B cell (primary cell): ENCODE data around the gene PDK3. TPM values are rescaled to one million over a fixed set of nuclear protein-coding genes. Genes with fewer than 3 reads are reported as not detected.

ENCODE experiments used
- ATAC-seq: fragments of 200-7000 bp; cut with Tn5 transposase; one replicate; pipeline ENCODE4 v1.10.0; 2021; ENCODE audit warnings: low read depth, mild to moderate bottlenecking, moderate number of reproducible peaks, moderate library complexity
- CTCF ChIA-PET: fragments of 350-600 bp; sonication (Branson Sonifier 250); formaldehyde crosslinking; loops from one replicate; lab custom pipeline; 2021; ENCODE audit warnings: antibody characterized with exemption, inconsistent platforms; lab: Charles Lee
- POLR2A ChIA-PET: fragments of 350-600 bp; sonication (Branson Sonifier 250); formaldehyde crosslinking; loops from one replicate; lab custom pipeline; 2021; ENCODE audit warnings: antibody characterized with exemption; lab: Charles Lee
- DNase-seq: peaks from one replicate; pipeline ENCODE4 v3.0.0; 2013
- H2AFZ ChIP-seq: 2 replicates; pipeline ENCODE4 v1.6.1; 2012; ENCODE audit warnings: mild to moderate bottlenecking, low read depth, low read length; ENCODE audit not compliant: insufficient read depth, poor library complexity, severe bottlenecking
- H3K27ac ChIP-seq, 2 donors: 1 replicate in 1 of 2; 2 replicates in 1 of 2; pipeline ENCODE4 v1.5.1; 2012 to 2013; ENCODE audit warnings: low read length in 2 of 2, mild to moderate bottlenecking in 2 of 2, moderate library complexity in 1 of 2
- H3K27me3 ChIP-seq, 4 experiments: fragments of 200-600 bp in 1 of 4; sonication (generic) in 1 of 4; replicated peaks in 1 of 4; 1 replicate in 2 of 4; 2 replicates in 2 of 4; pipeline versions ENCODE4 v1.6.1 to v1.7.0; 2013 to 2016; ENCODE audit warnings: low read length in 3 of 4, mild to moderate bottlenecking in 2 of 4, mixed read lengths in 1 of 4, moderate library complexity in 1 of 4; ENCODE audit not compliant: insufficient read depth in 4 of 4, control insufficient read depth in 3 of 4; ENCODE audit errors: control extremely low read depth in 1 of 4
- H3K36me3 ChIP-seq, 2 experiments: replicated peaks in 1 of 2; 1 replicate in 1 of 2; 2 replicates in 1 of 2; pipeline versions ENCODE4 v1.6.1 to v1.7.1; 2013; ENCODE audit warnings: low read length in 1 of 2; ENCODE audit not compliant: insufficient read depth in 2 of 2, control insufficient read depth in 1 of 2; ENCODE audit errors: control extremely low read depth in 1 of 2, extremely low read depth in 1 of 2
- H3K4me1 ChIP-seq, 2 donors: fragments of 200-600 bp in 1 of 2; sonication (generic) in 1 of 2; 1 replicate in 1 of 2; 2 replicates in 1 of 2; pipeline versions ENCODE4 v1.5.1 to v1.6.1; 2013 to 2017; ENCODE audit warnings: low read length in 2 of 2; ENCODE audit not compliant: control insufficient read depth in 2 of 2, insufficient read depth in 2 of 2
- H3K4me2 ChIP-seq: replicated peaks from 2 replicates; pipeline ENCODE3; 2012; ENCODE audit warnings: mild to moderate bottlenecking, low read depth, low read length; ENCODE audit not compliant: poor library complexity, severe bottlenecking
- H3K4me3 ChIP-seq, 5 experiments: fragments of 200-600 bp in 1 of 5; sonication (generic) in 1 of 5; 1 replicate in 3 of 5; 2 replicates in 2 of 5; pipeline versions ENCODE4 v1.5.1 to v1.7.0; 2011 to 2016; ENCODE audit warnings: low read length in 4 of 5, mild to moderate bottlenecking in 4 of 5, low read depth in 2 of 5, control low read depth in 1 of 5, moderate library complexity in 1 of 5; ENCODE audit not compliant: insufficient read depth in 1 of 5; ENCODE audit errors: control extremely low read depth in 1 of 5, extremely low read depth in 1 of 5
- H3K79me2 ChIP-seq: fragments of 200-600 bp; sonication (generic); one replicate; pipeline ENCODE4 v1.6.0; 2016; ENCODE audit warnings: low read length; ENCODE audit not compliant: control insufficient read depth, insufficient read depth
- H3K9ac ChIP-seq: fragments of 200-600 bp; sonication (generic); 2 replicates; pipeline ENCODE4 v1.6.1; 2017; ENCODE audit warnings: mild to moderate bottlenecking, low read length, moderate library complexity
- H3K9me3 ChIP-seq, 3 donors: one replicate each; pipeline versions ENCODE4 v1.6.1 to v1.7.1; 2013; ENCODE audit warnings: low read length in 2 of 3; ENCODE audit not compliant: control insufficient read depth in 2 of 3, insufficient read depth in 1 of 3; ENCODE audit errors: control extremely low read depth in 1 of 3
- H4K20me1 ChIP-seq: 2 replicates; pipeline ENCODE4 v1.6.0; 2012; ENCODE audit warnings: mild to moderate bottlenecking, low read length; ENCODE audit not compliant: insufficient read depth, control insufficient read depth, poor library complexity, severe bottlenecking
- H3K27ac Mint-ChIP-seq: one replicate; pipeline ENCODE4 v1.8.0; 2021; ENCODE audit warnings: mixed read lengths
- H3K27me3 Mint-ChIP-seq: one replicate; pipeline ENCODE4 v1.8.0; 2021; ENCODE audit warnings: mixed read lengths
- H3K4me1 Mint-ChIP-seq: one replicate; pipeline ENCODE4 v1.8.0; 2021; ENCODE audit warnings: mixed read lengths
- H3K4me3 Mint-ChIP-seq: one replicate; pipeline ENCODE4 v1.8.0; 2021; ENCODE audit warnings: mixed read lengths
- H3K9me3 Mint-ChIP-seq: one replicate; pipeline ENCODE4 v1.8.0; 2022; ENCODE audit warnings: mixed read lengths; ENCODE audit not compliant: insufficient read depth
- EZH2 ChIP-seq: IDR thresholded peaks from 2 replicates; pipeline ENCODE4 v1.6.1; 2012; ENCODE audit warnings: borderline replicate concordance, low read depth, mild to moderate bottlenecking, moderate library complexity, low read length; ENCODE audit not compliant: insufficient read depth, poor library complexity, severe bottlenecking
- WGBS: methylation state at CpG from one replicate; pipeline ENCODE4 v1.1.5; 2013; ENCODE audit warnings: missing lambda C conversion rate; ENCODE audit not compliant: insufficient coverage; 5-methylcytosine and 5-hydroxymethylcytosine counted together
- intact Hi-C: fragments of 100-400 bp; cut with micrococcal nuclease; formaldehyde crosslinking; loops from one replicate; pipeline ENCODE4 v1.10.0; 2022
- polyA plus RNA-seq: library from polyadenylated mRNA; depleted of rRNA; stranded (reverse); fragments of >200 nt; gene quantifications from 2 replicates; pipeline ENCODE4 v1.2.3, GENCODE V29; 2012
- total RNA-seq, 2 donors: library from RNA; stranded (reverse); fragments of 120-200 nt in 1 of 2; gene quantifications; 1 replicate in 1 of 2; 2 replicates in 1 of 2; pipeline versions ENCODE4 v1.2.3 to v1.2.4, GENCODE V29; 2013 to 2022
- TF ChIP-seq, protein P1 (sequence below): fragments of 200-600 bp; IDR thresholded peaks from one replicate; pipeline ENCODE4 v1.8.0; 2022; ENCODE audit warnings: antibody characterized with exemption, mild to moderate bottlenecking

PDK3 gene
- total and polyA plus RNA-seq, 2 donors (not counting 1 experiment from before 2014, with no cell fraction given) = 5.5 to 18.3 TPM

DNA sequence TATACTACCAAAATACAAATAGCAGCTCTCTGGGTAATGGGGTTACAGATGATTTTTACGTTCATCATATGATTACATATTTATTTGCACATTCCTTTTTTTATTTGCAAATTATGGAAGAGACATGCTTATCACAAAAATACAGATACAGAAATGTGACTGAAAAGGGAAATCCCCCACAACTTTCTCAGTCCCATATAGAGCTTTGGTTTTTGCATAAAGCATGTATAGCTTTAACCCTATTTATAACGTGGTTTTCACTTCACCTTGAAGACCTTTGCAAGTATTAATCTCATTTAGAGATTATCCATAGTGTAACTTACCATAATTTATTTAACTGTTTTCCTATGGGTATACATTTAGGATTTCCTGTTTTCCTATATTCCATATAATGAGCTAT lies 55.4 kb downstream of the PDK3 start:
- Histone ChIP-seq H3K27me3 (no peaks in the 10 kb centered on the region), H3K79me2 (no peaks in the 10 kb centered on the region), H3K9me3 (no peaks in the 10 kb centered on the region), H3K27ac (no peak overlapping the region), H3K36me3 (peaks cover 0 to 11% of the 10 kb centered on the region in 2 experiments), H3K4me1 (no peaks in the 10 kb centered on the region), H3K4me2 (no peak overlapping the region), H3K4me3 (no peak overlapping the region), H3K9ac (no peak overlapping the region), H4K20me1 (no peaks in the 10 kb centered on the region), H2AFZ (no peak overlapping the region)
- Mint-ChIP-seq H3K9me3 (no peaks in the 10 kb centered on the region), H3K27ac (no peak overlapping the region), H3K27me3 (no peaks in the 10 kb centered on the region), H3K4me1 (no peaks in the 10 kb centered on the region), H3K4me3 (no peak overlapping the region)
- no peak for ATAC-seq
- WGBS = no CpG with 5 or more reads among the region's 2 CpGs
- no peak for DNase-seq
- POLR2A ChIA-PET = no interaction called here
- CTCF ChIA-PET = interaction anchor here (0.9 to 1.2 kb wide), 2 partner anchors 125 to 149 kb away, joined by 3 to 4 read pairs; no protein-coding TSS in a partner anchor
- intact Hi-C loops = no loop called here
- TF ChIP-seq, protein P1, sequence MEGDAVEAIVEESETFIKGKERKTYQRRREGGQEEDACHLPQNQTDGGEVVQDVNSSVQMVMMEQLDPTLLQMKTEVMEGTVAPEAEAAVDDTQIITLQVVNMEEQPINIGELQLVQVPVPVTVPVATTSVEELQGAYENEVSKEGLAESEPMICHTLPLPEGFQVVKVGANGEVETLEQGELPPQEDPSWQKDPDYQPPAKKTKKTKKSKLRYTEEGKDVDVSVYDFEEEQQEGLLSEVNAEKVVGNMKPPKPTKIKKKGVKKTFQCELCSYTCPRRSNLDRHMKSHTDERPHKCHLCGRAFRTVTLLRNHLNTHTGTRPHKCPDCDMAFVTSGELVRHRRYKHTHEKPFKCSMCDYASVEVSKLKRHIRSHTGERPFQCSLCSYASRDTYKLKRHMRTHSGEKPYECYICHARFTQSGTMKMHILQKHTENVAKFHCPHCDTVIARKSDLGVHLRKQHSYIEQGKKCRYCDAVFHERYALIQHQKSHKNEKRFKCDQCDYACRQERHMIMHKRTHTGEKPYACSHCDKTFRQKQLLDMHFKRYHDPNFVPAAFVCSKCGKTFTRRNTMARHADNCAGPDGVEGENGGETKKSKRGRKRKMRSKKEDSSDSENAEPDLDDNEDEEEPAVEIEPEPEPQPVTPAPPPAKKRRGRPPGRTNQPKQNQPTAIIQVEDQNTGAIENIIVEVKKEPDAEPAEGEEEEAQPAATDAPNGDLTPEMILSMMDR = no peak
- no peak for TF ChIP-seq EZH2

DNA sequence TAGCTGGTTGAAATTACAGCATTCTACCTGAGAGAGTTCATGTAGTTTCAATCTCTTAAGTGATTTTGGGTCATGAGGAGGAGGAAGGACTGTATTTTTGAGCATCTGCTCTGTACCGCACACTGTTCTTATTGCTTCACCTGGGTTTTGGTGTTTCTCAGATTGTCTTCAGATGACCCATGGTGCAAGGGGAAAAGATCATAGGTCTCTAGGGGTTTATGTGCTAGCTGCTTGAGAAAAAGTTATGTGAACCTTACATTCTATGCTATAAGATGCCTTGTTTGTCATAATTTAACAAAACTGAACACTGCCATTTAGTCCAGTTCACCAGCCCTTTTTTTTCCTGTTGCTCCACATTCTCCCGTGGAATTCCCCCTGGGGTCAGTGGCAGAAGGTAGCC lies 60.4 kb downstream of the PDK3 start:
- no peak for TF ChIP-seq EZH2
- TF ChIP-seq, protein P1 = no peak
- Histone ChIP-seq H3K79me2 (no peaks in the 10 kb centered on the region), H4K20me1 (no peaks in the 10 kb centered on the region), H3K4me2 (no peak overlapping the region), H3K9ac (no peak overlapping the region), H2AFZ (no peak overlapping the region), H3K27me3 (no peaks in the 10 kb centered on the region), H3K9me3 (no peaks in the 10 kb centered on the region), H3K36me3 (peaks cover 2 to 21% of the 10 kb centered on the region in 2 experiments), H3K4me3 (no peak overlapping the region), H3K4me1 (no peaks in the 10 kb centered on the region), H3K27ac (no peak overlapping the region)
- Mint-ChIP-seq H3K27me3 (no peaks in the 10 kb centered on the region), H3K4me3 (no peak overlapping the region), H3K27ac (no peak overlapping the region), H3K4me1 (no peaks in the 10 kb centered on the region), H3K9me3 (no peaks in the 10 kb centered on the region)
- 100% methylated on average over 1 of the region's 2 CpGs for WGBS
- ATAC-seq = no peak
- ChIA-PET POLR2A (no interaction called here), CTCF (no interaction called here)
- no peak for DNase-seq
- intact Hi-C loops = no loop called here
